GM12891 (cell line): ENCODE data around the gene ZNF469.

Experiments used
- PAX5 ChIP-seq: IDR thresholded peaks from 2 replicates; pipeline ENCODE4 v1.6.1; 2011; ENCODE audit warnings: low read length, moderate library complexity, mild to moderate bottlenecking; ENCODE audit not compliant: insufficient read depth, severe bottlenecking
- TAF1 ChIP-seq: IDR thresholded peaks from 2 replicates; pipeline ENCODE4 v1.6.1; 2011; ENCODE audit warnings: low read depth, low read length, control low read depth

DNA sequence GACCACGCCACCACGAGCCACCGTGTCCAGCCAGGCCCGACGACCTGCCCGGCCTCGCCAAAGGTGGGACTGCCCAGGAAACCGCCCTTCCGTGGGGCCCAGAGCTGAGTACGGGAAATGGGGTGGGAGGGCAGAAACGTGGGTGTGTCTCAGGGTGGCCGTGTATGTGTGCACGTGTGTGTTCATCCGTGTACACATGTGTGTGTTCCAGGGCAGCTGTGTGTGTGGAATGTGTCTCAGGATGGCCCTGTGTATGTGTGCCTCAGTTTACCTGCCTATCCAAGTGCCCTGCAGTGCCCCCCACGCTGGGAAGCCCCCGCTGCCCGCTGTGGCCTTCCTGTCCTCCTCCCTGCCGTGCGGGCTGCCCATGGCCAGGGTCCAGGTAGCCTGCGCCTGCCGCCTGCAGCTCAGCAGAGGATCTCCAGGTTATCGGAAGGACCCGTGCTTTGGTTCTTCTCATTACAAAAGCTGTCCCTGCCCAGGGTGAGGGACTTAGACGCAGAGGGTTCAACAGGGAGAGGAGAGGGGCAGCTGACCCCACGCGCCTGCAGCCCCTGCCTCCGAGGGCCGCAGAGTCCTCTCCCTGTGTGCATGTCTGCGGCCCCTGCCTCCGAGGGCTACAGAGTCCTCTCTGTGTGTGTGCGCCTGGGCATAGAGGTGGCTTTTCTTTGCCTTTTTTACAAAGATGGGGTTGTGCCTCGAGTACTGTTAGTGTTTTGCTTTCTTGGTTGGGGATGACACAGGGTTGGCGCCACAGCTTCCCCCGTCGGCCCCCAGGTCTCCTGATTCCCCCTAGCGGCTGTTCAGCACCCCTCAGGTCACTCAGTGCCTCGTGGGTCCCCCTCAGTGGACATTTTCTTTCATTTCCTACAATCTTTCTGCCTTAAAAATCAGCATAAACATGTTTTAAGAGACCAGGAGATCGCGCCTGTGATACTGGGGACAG lies 23.6 kb downstream of the ZNF469 start:
- TF ChIP-seq PAX5: no peak
- no peak for TF ChIP-seq TAF1
